GM12878 (cell line): ENCODE measurements around the gene PPP1R36. TPM values are rescaled to one million over a fixed set of nuclear protein-coding genes. Genes with fewer than 3 reads are reported as not detected.

Experiments used
- ATAC-seq: fragments of 200-7000 bp; cut with Tn5 transposase; 3 replicates; pipeline ENCODE4 v1.9.1; 2020; ENCODE audit warnings: mild to moderate bottlenecking, moderate library complexity
- BruUV-seq: library from RNA; stranded (reverse); fragments of 400-500 nt; replicated peaks from 2 replicates; lab custom pipeline; 2021; lab: Mats Ljungman, UMichigan
- CTCF ChIA-PET: fragments of 300-600 bp; sonication (Branson Sonifier 250); formaldehyde crosslinking; extraction: SDS; loops from one replicate; lab custom pipeline; 2021; ENCODE audit warnings: inconsistent platforms; lab: Yijun Ruan, JAX
- POLR2A ChIA-PET: fragments of 350-600 bp; formaldehyde crosslinking; extraction: SDS; loops from one replicate; lab custom pipeline; 2021; ENCODE audit warnings: inconsistent platforms; lab: Charles Lee
- RAD21 ChIA-PET: fragments of 300-600 bp; sonication (Branson Sonifier 250); formaldehyde crosslinking; loops from one replicate; lab custom pipeline; 2023; ENCODE audit warnings: antibody characterized with exemption; ENCODE audit not compliant: unreplicated experiment; lab: Charles Lee
- SMC1A ChIA-PET: fragments of 300-600 bp; sonication (Branson Sonifier 250); formaldehyde crosslinking; loops from one replicate; lab custom pipeline; 2023; ENCODE audit not compliant: unreplicated experiment, uncharacterized antibody; lab: Charles Lee
- DNase-seq: peaks from one replicate; pipeline ENCODE4 v3.0.0-alpha.2; 2011; ENCODE audit warnings: low read depth, low spot score
- FAIRE-seq: peaks from 3 replicates; lab custom pipeline; 2011; peaks lifted over from hg19 to GRCh38; lab: Jason Lieb, UNC
- H2AFZ ChIP-seq: 2 replicates; pipeline ENCODE4 v1.6.0; 2011; ENCODE audit warnings: low read depth, low read length, control low read depth; ENCODE audit not compliant: control insufficient read depth
- H3K27ac ChIP-seq: 2 replicates; pipeline ENCODE4 v1.5.1; 2011; ENCODE audit warnings: control low read depth; ENCODE audit not compliant: control insufficient read depth, insufficient read depth
- H3K27me3 ChIP-seq, 2 experiments: replicated peaks in 1 of 2; 2 replicates each; pipeline versions ENCODE4 v1.6.0 to v1.6.1; 2011; ENCODE audit warnings: low read length in 1 of 2; ENCODE audit not compliant: control insufficient read depth in 2 of 2, insufficient read depth in 2 of 2
- H3K36me3 ChIP-seq, 2 experiments: 2 replicates each; pipeline ENCODE4 v1.5.1; 2011; ENCODE audit warnings: low read length in 1 of 2; ENCODE audit not compliant: control insufficient read depth in 2 of 2, insufficient read depth in 2 of 2
- H3K4me1 ChIP-seq: 2 replicates; pipeline ENCODE4 v1.6.1; 2011; ENCODE audit warnings: mild to moderate bottlenecking, low read length, moderate library complexity, mixed read lengths; ENCODE audit not compliant: control insufficient read depth, insufficient read depth
- H3K4me2 ChIP-seq: 2 replicates; pipeline ENCODE4 v1.6.0; 2011; ENCODE audit warnings: control low read depth; ENCODE audit not compliant: control insufficient read depth, insufficient read depth
- H3K4me3 ChIP-seq: fragments of 200-600 bp; sonication (generic); 2 replicates; pipeline ENCODE4 v1.5.1; 2016
- H3K79me2 ChIP-seq: 2 replicates; pipeline ENCODE4 v1.6.0; 2011; ENCODE audit warnings: low read length; ENCODE audit not compliant: control insufficient read depth, insufficient read depth
- H3K9ac ChIP-seq: 2 replicates; pipeline ENCODE4 v1.8.0; 2011; ENCODE audit warnings: low read length, control low read depth, mixed read lengths; ENCODE audit not compliant: control insufficient read depth, insufficient read depth
- H3K9me3 ChIP-seq: replicated peaks from 3 replicates; pipeline ENCODE4 v1.5.1; 2011; ENCODE audit warnings: mild to moderate bottlenecking, low read length; ENCODE audit not compliant: control insufficient read depth, insufficient read depth
- H4K20me1 ChIP-seq: 2 replicates; pipeline ENCODE4 v1.6.0; 2011; ENCODE audit not compliant: control insufficient read depth, insufficient read depth
- ATF7 ChIP-seq: fragments of 450-650 bp; IDR thresholded peaks from 2 replicates; pipeline ENCODE4 v1.6.1; 2016; ENCODE audit warnings: low read depth, mild to moderate bottlenecking
- FOXK2 ChIP-seq: fragments of 450-650 bp; IDR thresholded peaks from 2 replicates; pipeline ENCODE4 v1.6.1; 2017; ENCODE audit warnings: mild to moderate bottlenecking, moderate library complexity
- KLF5 ChIP-seq: fragments of 450-650 bp; IDR thresholded peaks from 2 replicates; pipeline ENCODE4 v1.6.1; 2014; ENCODE audit warnings: mild to moderate bottlenecking; ENCODE audit not compliant: partially characterized antibody
- MLLT1 ChIP-seq: fragments of 450-650 bp; IDR thresholded peaks from 2 replicates; pipeline ENCODE4 v1.6.1; 2016; ENCODE audit warnings: mild to moderate bottlenecking
- MYC ChIP-seq: IDR thresholded peaks from 2 replicates; pipeline ENCODE4 v1.6.1; 2011; ENCODE audit warnings: mild to moderate bottlenecking, low read length, moderate library complexity, inconsistent platforms; ENCODE audit not compliant: insufficient read depth, insufficient replicate concordance, insufficient read length, severe bottlenecking
- NRF1 ChIP-seq: conservative IDR thresholded peaks from 2 replicates; pipeline ENCODE4 v1.6.1; 2011; ENCODE audit warnings: mild to moderate bottlenecking, low read depth, low read length, improper control_type of control experiment
- PAX5 ChIP-seq: IDR thresholded peaks from 2 replicates; pipeline ENCODE4 v1.6.1; 2011; ENCODE audit warnings: low read depth, low read length, borderline replicate concordance
- RB1 ChIP-seq: fragments of 450-650 bp; formaldehyde crosslinking; IDR thresholded peaks from 2 replicates; pipeline ENCODE4 v1.6.1; 2017; ENCODE audit warnings: mild to moderate bottlenecking, borderline replicate concordance
- STAT3 ChIP-seq: IDR thresholded peaks from 2 replicates; pipeline ENCODE4 v1.6.1; 2011; ENCODE audit warnings: low read depth, low read length, improper control_type of control experiment
- WGBS: methylation state at CpG from one replicate; pipeline ENCODE4 v1.1.6; 2016; ENCODE audit warnings: low lambda C conversion rate; ENCODE audit not compliant: insufficient replicate concordance, insufficient coverage; ENCODE audit errors: missing lambda C conversion rate; 5-methylcytosine and 5-hydroxymethylcytosine counted together
- in situ Hi-C: fragments of 300-500 bp; cut with MboI; formaldehyde crosslinking; loops from 9 replicates; pipeline ENCODE4 v1.14.3; 2018; ENCODE audit warnings: mixed read lengths
- intact Hi-C: fragments of 100-400 bp; cut with micrococcal nuclease; formaldehyde crosslinking; loops from one replicate; pipeline ENCODE4 v1.14.2; 2022; ENCODE audit not compliant: unreplicated experiment
- polyA plus RNA-seq, 11 experiments: library from polyadenylated mRNA; depleted of rRNA in 4 of 11; unstranded in 6 of 11; stranded (reverse) in 5 of 11; fragments of >200 nt; fragmentation: Nextera tagmentation in 4 of 11; fragmentation: Illumina TruSeq in 1 of 11; extraction: Ambion mirVana in 4 of 11; extraction: Trizol in 1 of 11; gene quantifications; 1 replicate in 1 of 11; 2 replicates in 10 of 11; pipeline versions ENCODE4 v1.2.1 to v1.2.3, GENCODE V29; 2011 to 2016; ENCODE audit warnings: inconsistent platforms in 2 of 11, missing spikeins in 2 of 11, low read depth in 1 of 11
- total RNA-seq, 4 experiments: library from RNA; depleted of rRNA in 3 of 4; stranded (reverse); fragments of >200 nt in 3 of 4; fragmentation: Illumina TruSeq in 1 of 4; extraction: Trizol in 1 of 4; gene quantifications; 2 replicates each; pipeline versions ENCODE4 v1.2.1 to v1.2.3, GENCODE V29; 2013 to 2021

The PPP1R36 gene
- total and polyA plus RNA-seq, 10 of the 15 experiments (the other 5 are each of a cell fraction or from before 2014, with no cell fraction given): 0.12 to 0.13 TPM; not detected in 8

DNA sequence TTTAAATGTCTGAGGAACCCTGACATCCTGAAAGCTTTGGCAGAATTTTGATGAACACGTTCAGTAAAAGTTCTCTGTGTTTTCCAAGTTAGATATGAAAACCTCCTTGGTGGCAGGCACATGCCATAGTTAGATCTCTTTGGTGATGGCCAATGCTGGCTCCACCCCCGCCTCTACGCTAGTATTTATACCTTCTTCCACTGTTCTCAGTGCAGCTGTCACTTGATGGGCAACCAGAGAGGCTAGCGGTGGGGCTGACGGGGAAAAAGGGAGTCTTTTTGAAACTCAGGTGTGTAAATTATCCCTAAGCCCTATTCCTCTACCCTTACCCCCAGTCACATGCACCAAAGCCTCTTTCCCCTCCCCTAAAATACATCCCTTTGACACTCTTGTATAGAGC, 32.1 kb downstream of the PPP1R36 start:
- WGBS: 43% methylated on average over 5 of the region's 5 CpGs
- H3K36me3 ChIP-seq: no peaks in the 10 kb centered on the region
- intact Hi-C loops (no loop called here), in situ Hi-C loops (no loop called here)
- H3K27me3 ChIP-seq: no peaks in the 10 kb centered on the region; a peak in 1 of 4 replicates
- CTCF ChIA-PET: interaction anchor here (0.6 kb wide), 1 partner anchor 12 kb away, joined by 3 read pairs; no protein-coding TSS in a partner anchor
- H3K4me2 ChIP-seq: no peak overlapping the region
- H2AFZ ChIP-seq: no peak overlapping the region
- no TSS peak for BruUV-seq
- H3K4me3 ChIP-seq: no peak overlapping the region
- POLR2A ChIA-PET: no interaction called here
- H3K4me1 ChIP-seq: no peaks in the 10 kb centered on the region
- no peak for DNase-seq
- no peak for TF ChIP-seq MYC
- no peak overlapping the region for H3K9ac ChIP-seq
- H4K20me1 ChIP-seq: no peaks in the 10 kb centered on the region
- H3K79me2 ChIP-seq: no peaks in the 10 kb centered on the region
- ATAC-seq: no peak
- SMC1A ChIA-PET: no interaction called here
- H3K9me3 ChIP-seq: no peaks in the 10 kb centered on the region
- FAIRE-seq: no peak
- H3K27ac ChIP-seq: no peak overlapping the region
- RAD21 ChIA-PET: no interaction called here

DNA sequence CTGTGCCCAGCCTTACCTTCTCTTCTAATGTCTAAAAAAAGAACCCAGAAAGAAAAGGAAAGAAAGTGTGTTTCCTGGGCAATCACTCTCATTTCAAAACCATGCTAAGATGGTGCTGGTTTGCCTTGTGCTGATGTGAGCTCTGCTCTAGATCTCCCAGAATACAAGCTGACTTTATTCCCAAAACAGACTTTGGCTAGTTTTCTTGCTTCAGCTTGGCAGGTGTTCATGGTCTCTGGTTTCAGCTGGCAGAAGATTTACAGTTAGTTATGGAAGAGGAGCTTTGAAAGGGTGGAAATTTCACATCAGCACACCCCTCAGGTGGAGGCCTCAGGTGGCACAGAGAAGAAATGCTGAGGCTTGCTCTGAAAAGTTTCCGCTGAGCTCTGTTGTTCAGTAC, 34.4 kb downstream of the PPP1R36 start:
- Histone ChIP-seq H3K36me3 (no peaks in the 10 kb centered on the region), H3K79me2 (no peaks in the 10 kb centered on the region), H3K27me3 (no peaks in the 10 kb centered on the region), H3K9ac (no peak overlapping the region), H3K4me2 (no peak overlapping the region), H3K27ac (no peak overlapping the region), H3K9me3 (no peaks in the 10 kb centered on the region), H4K20me1 (no peaks in the 10 kb centered on the region), H2AFZ (no peak overlapping the region), H3K4me1 (no peaks in the 10 kb centered on the region), H3K4me3 (no peak overlapping the region)
- FAIRE-seq (no peak), ATAC-seq (no peak), DNase-seq (no peak)
- in situ Hi-C loops (no loop called here), intact Hi-C loops (no loop called here)
- TF ChIP-seq NRF1 (no peak), ATF7 (no peak), RB1 (no peak), MLLT1 (no peak), STAT3 (no peak), KLF5 (no peak), FOXK2 (no peak), PAX5 (no peak)
- SMC1A ChIA-PET: no interaction called here
- 100% methylated on average over 1 of the region's 1 CpG for WGBS
- BruUV-seq: no TSS peak
- RAD21 ChIA-PET: no interaction called here
- CTCF ChIA-PET: no interaction called here
- POLR2A ChIA-PET: interaction anchor here (0.7 kb wide), 1 partner anchor 590 kb away, joined by 6 read pairs; no protein-coding TSS in a partner anchor
